Central memory CD4-positive, alpha-beta T cell (primary cell): ENCODE data around the gene SATB2.

Source experiments
- DNase-seq: peaks from one replicate; pipeline ENCODE4 v3.0.0; 2022

SATB2 gene

DNA sequence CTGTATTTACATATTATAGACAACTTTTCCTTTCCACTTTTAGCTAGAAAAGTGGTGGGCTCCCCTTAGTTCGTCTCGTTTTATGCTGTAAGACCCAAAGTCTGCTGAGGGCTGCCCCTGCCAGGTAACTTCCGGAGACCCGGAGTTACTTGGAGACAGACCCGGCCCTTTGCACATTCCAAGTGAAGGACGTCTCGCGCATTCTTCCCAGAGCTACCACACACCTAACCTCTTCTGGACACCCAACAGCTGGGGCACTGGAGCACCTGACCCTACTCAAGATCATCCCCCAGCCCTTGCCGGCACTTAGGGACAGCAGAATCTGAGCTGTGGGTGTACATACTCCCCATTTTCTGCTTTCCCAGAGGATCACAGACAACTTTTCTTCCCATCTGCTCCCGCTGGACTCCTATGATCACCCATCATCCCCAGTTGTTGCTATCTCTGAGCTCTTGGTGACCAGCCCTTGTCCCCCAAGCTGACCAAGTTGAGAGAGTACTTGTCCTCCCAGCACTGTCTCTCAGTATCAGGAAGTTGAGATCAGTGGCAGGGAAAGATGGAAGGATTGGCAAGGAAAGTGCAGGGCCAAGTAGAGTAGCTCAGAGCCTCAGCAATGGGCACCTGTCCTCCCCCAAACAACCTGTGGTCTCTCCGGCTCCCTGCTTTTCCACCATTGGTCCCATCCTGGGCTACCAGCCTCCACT is 8.4 kb upstream of the SATB2 start:
- no peak for DNase-seq

DNA sequence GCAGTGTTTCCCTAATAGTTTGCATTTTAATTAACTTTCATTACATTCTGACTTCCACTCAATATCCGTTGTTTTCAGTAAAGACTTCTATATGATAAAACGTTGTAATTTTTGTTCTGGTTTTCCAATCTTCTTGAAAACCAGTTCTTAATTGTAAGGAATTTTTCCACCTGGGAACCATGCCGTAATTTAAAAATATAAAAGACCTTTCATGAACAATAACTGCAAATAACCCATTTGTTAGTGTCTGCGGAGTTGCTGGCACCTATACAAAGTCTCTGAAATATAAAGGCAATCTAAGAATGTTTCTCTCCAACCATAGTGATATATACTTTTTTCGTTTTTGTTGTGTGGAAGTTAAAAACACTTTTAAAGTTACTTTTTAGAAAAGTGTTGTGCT is 7.7 kb upstream of the SATB2 start:
- no peak for DNase-seq

DNA sequence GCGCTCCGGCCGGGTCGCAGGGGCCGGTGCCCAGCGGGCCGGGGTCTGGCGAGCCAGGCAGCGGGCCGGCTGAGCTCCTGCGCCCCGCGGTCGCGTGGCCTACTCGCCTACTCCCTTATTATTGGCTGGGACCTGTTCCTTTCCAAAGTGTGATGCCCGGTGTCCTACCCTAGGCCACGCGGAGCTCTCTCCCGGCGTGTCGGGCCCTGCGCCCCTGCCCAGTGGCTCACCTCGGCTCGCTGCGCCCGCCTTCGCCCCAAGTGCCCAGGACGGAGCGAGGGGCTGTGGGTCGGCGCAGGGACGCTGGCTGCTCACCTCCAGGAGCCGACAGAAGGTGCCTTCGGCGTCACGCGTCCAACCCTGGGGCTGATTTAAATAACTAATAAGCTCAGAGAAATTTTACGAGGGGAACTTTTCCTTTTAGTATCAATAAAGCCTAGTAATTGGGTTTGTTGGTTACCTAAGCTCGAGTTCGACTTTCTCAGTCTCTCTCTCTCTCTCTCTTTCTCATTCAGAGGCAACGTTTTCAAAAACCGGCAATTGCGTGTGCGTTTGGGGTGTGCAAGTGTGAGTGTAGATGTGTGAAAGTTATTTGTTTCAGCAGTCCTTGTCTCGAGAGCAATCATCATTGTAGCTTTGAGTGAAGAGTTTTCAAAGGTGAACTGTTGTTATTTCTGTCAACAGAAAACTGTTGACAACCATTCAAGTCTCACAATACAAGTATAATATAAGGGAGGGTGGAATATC is 7.0 kb upstream of the SATB2 start:
- DNase-seq, result no peak

DNA sequence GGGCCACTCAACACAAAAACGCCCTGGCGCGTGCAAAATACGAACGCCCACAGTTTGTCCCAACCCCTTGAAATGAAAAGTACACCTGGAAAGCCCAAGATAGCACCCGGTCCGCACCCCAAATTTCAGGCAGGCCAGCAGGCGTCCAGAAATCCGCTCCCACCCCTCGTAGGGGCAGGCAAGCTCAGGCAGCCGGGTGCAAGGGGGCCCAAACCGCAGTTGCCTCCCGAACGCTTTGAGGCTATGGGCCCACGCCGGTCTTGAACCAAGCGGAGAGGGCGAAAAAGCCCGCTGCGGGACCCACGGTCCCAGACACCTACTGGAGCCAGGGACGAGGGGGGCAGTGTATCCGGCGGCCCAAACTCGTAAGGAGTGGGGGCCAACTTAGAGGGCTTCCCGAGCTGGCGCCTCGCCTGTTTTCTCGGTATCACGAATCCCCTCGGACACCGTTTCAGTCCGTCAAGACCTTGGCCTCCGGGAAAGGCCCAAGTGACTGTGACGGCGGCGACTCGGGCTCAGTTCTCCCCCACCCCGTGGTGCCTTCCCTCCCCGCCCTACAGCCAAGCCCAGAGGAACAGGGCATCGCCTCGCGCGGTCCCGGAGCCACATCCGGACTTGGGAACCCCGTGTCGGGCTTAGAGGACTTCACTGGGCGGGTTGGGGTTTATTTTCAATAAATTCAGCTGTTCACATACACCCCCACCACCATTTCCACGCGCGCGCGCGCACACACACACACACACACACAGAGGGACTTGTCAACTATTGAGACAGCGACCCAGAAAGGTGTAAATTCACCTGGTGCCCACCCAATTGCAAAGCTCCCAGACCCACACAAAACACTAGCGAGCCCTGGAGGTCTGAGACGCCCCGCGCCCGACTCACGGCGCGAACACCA is 6.2 kb upstream of the SATB2 start:
- no peak for DNase-seq

DNA sequence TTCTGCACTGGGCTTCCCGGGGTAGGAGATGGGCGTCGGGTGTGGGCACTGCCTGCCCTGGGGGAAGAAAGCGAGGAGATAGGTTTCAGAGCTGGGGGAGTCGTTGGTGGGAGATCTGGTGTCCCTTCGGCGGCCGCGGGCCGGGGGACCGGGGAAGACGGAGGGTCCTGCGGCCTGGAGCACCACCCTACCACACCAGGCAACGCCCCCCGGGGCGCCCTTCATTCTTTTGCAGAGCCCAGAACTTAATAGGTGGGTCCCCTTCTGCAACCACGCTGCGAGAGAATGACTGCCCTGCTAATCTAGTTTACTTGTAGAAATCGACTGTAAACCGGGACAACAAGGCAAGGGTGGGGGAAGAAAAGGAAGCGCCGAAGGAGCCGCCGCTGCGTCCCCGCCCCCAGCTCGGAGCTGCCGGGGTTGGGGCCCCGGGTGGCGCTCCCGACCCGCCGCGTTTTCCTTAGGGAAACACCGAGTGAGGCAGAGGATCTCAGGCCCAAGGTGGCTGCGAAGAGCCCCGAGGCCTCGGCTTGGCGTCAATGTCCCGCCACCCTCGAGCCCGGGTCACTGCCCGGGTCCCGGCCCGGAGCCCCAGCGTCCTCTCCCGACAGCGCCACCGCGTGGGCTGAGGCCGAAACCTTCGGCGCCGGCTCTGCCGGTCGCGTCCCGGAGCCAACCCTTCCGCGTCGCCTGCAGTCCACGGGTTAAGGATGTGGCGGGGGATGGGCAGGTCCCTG is 5.4 kb upstream of the SATB2 start:
- DNase-seq, result peak; percentile 43

DNA sequence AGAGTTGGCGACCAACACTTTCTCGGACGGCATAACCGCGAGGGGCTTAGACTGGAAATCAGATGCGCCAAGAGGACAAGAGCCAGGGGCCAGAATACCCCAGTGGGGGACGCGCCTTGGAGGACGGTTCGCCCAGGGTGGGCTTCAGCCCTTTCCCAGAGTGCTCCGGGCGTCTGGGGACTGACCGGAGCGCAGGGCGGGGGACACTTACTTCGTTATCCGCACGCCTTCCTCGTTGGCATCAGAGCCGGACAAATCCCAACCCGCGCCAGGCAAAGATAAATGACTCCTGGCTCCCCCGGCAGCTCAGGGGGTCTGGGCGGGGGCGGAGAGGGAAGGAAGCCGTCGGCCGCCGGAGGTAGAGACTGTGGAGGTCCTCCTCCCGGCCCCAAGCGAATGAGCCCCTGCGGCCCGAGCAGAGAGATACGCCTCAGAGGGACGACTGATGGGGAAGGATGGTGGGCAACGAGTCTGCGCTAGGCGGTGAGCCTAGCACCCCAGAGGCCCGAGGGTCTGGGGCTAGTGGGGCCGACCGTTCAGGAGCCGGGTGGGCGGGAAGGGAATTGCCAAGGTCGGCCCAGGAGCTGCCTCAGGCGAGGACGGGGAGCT is 4.7 kb upstream of the SATB2 start:
- DNase-seq, result no peak

DNA sequence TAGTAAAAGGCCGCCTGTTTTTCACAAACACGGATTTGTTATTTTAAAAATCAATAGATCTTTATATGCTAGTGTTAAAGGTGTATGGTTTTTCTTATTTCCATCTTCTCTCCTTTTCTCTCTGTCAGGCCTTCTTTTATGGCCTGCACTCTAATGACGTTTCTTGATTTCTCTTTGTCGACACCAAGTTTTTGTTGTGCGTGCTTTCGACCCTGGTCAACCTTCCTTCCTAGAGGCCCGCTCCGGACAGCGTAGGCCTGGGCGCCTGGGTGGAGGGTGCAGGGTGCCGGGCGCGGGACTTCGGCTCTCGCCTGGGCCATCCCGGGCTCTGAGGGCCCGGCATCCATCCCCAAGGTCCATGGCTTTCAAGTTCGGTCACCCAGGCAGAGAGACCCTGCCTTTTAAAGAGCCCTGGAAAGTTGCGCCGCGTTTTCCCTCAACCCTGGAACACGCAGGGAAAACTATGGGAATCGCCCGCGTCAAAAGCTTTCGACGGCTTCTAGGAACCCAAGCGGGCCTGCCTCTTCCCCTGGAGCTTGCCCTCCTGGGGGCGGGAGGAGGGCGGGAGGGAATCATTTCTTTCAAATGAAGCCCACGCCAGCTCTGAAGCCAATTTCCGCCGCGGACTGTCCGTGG is 4.1 kb upstream of the SATB2 start:
- no peak for DNase-seq

DNA sequence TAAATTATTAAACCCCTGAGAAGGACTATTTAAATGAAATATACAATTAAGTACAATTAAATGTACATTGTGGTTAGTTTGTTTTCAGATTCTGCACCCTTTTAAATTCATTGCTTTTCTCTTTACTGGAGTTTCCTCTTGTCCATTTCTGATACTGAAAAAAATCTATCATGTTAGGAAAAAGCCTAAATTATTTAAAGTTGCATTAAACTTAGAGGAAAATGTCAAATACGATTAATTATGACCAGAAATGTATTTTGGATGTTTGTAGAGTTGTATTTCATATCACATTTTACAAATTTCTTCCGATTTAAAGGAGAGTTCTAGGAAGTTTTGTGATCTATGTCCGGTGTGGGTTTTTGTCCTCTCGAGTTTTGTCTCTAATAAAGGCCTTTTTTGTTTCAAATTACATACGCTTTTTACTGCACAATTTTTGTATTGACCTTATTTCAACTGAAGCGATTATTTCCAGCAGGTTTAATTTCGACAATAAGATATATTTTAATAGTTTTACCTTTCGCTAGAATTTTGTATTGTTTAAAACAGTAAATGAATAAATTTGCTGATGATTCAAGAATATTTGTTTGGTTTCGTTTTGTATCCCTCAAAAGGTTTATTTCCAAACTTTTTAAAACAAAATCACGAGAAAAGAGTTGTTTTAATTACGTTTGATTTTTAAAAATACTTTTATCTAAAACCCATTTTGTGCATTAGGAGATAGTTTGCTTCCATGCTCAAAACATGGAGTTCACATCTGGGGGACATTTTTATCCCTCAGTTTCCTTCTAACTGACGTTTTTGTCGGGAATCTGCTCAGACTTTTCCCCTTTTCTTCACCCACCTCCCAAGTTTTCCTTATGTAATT is 3.3 kb upstream of the SATB2 start:
- no peak for DNase-seq

DNA sequence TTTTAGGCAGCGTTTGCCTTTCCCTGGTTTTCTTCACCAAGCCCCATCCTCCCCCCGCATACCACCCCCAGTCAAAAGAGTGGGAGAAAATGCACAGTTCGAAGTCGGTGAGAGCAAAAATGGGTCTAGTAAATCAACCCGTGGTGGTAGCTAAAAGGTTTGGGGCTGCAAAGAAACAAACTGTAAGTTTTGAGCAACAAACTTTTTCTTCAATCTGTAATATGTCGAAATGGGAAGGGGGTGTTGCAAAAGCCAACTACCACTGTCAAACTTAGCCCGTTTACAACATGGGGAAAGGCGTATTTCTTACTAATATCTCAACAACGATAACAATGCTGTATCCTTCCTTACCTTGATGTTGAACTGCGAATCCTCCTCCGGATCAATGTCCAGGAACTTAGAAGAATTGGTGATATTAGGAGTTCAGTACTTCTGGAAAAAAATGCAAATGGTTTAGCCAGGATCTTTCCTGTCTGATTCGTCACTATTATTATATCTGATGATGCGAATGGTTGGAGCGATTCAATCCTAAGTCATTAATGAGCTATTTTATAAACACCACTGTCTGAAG is 2.4 kb upstream of the SATB2 start:
- DNase-seq, result no peak

DNA sequence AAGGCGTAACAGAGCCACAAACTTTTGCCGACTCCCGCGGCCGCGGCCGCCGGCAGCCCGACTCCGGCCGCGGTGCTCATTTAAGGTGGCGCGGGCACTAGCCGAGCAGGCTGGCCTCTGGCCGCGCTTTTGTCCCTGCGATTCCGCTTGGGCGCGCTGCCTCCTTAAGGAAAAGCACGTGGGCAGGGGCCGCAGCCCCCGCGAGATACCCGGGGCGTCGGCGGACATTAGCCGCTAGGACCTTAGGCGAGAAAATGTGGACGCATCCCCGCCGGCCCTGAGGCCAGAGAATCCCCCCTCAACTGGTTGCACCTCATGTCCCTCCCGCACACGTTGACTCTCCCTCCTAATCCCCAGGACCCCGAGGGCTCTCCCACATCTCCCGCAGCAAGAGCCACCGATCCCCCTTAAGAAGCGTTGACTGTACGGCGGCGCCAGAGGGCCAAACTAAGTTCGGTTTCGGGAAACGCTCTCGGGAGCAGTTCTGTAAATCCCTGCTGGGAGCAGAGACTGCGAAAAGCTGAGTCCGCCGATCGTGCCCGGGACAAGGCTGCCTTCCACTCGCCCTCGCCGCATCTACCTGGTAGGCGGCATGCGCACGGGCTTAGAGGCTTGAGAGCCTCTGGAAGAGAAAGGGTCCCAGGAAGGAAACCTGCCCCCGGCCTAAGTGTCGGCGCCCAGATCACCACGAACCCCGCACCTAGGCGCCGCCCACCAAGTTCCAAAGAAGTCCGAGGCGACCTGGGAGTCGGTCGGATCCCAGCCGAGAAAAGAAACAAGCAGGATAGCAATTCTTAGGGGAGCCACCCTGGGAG is 1.8 kb upstream of the SATB2 start:
- DNase-seq, result peak; percentile 45

DNA sequence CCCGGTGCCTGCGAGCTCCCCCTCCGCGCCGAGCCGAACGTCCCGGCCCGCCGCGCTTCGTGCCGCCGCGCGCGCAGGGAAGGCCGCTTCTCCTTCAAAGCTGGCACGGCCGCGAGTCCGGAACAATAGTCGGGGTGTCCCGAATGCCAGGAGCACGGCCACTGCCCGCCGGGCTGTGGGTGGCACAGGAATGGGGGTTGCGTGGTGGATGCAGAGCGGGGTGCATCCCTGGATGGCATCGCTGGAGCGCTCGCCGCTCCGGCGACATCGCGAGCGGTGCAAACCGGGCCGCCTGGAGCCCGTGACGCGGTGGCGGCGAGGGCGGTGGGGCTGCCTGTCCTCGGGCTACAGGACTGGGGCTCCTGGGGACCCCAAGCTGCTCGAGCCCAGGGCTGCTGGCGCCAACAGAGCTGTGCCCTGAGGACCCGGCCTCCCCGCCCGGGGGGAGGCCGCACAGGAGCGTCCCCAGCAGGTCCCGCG is 1.1 kb upstream of the SATB2 start:
- DNase-seq, result no peak

DNA sequence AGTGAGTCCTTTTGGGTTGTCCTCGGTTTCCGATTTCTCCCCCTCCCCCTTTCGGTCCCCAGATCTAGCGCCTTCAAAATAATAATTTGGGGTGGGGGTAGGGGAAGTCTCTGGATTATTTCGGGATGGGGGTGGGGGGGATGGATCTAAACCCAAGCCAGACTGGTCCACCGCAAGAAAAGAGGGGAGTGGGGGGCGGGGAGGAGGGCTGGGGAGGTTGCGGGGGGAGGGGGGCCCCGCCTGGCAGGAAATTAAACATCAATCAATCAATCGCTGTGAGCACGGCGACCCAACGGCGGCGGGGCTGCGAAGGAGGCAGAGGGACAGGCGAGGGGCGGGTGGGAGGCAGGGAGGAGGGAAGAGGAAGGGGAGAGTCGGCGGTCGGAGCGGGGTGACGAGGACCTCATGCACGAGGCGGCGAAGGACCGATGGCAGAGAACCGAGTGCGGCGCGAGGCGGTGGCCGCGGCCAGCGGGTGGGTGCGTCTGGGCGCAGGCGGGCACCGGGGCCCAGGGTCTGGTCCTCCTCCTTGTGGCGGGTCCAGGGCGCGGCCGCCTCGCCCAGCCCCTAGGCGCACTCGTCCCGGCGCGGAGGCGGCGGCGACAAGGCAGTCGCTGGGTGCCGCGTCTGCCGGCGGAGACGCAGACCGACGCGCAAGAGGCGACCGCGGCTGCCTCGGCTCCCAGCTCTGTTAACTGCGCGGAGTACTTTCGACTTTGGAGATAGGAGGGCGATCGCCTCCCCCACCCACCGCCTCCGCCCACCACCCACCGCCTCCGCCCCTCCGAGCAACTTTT is 468 bp upstream of the SATB2 start:
- DNase-seq, result peak; percentile 29

DNA sequence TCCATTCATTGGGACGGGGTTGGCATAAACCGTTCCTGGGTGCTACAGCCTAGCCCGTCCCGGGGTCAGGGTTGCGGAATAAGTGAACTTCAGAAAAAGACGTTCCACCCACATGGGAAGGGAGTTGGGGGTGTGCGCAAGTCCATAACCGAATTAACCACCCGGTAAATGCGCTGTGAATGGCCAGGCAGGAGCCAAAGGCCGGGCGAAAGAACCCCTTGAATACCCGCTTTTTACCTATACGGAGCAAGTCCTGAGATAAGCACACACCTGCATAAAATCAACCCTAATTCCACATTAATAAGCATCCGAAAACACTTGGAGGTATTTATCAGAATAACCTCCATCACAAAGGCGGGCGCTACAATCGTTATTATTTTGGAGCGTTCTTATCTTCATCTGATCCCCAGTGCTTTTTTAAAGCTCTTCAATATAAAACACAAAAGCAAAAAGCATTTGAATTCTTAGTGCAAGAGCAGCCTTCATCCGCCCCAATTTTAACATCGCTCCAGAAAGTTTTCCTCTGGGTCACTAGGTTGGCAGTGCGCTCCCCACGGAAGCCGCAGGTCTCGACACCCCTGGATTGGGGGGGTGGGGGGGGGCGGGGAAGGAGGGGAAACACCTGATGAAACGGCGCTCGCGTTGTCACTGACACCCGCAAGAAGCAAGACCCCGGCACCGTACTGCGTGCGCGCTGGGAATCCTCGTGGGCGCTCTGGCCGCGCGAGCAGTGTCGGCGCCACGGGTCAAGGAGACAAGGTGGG is 1.2 kb downstream of the SATB2 start:
- no peak for DNase-seq

DNA sequence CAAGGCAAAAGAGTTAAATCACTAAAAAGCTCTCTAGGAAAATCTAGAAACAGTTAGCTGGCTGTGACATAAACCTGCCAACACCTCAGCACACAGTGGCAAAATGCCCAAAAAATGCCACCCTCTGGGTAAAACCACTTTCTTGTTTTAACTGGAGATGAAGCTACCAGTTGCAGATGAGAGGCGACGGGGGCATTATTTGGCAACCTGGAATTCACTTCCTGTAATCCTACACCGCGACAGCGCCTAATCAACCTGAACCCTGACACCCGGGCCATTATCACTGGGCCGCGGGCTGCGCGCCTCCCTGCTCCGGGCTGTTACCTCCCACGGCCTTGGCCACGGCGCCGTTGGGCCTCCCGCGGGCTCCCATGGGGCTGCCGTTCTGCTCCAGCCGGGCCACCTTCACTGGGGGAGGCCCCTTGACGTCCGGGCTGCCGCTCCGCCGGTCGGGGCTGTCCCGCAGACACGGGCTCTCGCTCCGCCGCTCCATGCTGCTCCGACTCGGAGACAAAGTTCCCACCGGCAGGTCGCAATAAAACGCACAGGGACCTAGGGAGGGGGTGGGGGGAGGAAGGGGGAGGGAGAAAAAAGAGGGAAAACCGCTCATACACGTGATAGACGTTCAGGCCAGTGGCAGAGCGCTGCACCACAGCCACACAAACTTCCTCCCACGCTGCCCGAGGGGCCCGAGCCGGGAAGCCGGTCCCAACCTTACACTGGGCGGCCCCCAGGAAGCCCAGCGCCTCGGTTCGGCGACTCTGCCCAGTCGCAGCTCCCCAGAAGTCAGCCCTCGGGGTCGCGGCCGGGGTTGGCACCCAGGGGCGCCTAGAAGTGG is 2.0 kb downstream of the SATB2 start:
- DNase-seq, result no peak

DNA sequence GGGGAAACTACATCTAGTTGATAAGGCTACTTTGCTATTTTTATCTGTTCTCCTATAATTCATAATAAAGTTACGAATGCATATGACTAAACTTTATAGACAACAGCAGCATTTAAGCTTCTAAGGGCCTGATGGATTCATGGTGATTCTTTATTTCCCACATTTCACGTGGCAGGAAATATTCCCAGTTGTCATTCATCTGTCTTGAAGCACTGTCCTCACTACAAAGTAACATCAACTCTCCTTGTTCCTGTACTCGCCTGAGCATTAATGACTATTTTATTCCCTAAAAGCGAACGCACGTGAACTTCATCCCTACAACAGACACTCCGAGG is 2.6 kb downstream of the SATB2 start:
- no peak for DNase-seq

DNA sequence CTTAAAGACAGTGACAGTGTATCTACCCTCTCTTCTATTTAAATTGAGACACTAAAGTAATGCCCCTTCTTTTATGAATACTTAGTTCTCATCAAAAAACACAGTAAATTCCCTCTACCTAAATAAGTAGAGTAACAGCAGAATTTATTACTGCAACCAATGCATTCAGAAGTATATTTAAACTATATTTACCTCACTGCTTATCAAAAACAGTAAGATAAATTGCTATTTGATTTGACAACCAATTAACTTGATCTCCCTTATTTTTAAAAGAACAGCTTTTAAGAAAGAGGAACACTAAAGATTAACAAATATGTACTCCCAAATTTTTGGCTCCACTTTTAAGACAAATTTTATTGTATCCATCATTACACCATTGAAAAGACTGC is 4.8 kb downstream of the SATB2 start:
- DNase-seq, result no peak
